HS-27A (cell line): ENCODE measurements around the gene AHNAK2.

Experiments
- DNase-seq: peaks from one replicate; pipeline ENCODE4 v3.0.0-alpha.2; 2012; ENCODE audit warnings: low read depth, missing footprints

Gene AHNAK2

GRCh38 chr14:104986487-104987164 is 8.5 kb upstream of the AHNAK2 start:
- DNase-seq = no peak

- DNase-seq = peak; percentile 59
Measured at GRCh38 chr14:104985675-104986486, 7.7 kb upstream of the AHNAK2 start, which contains the start of gene CLBA1. CLBA1 (plus strand) TSS chr14:104985788; CDS start chr14:104986432, 644 bp downstream.

GRCh38 chr14:104984056-104984894 is 6.1 kb upstream of the AHNAK2 start:
- DNase-seq = no peak

GRCh38 chr14:104983231-104983721 is 5.1 kb upstream of the AHNAK2 start:
- no peak for DNase-seq

- DNase-seq = no peak
Measured at GRCh38 chr14:104982548-104983230, 4.5 kb upstream of the AHNAK2 start.

- no peak for DNase-seq
Measured at GRCh38 chr14:104981699-104982541, 3.7 kb upstream of the AHNAK2 start.

GRCh38 chr14:104980611-104981531 is 2.7 kb upstream of the AHNAK2 start:
- no peak for DNase-seq

GRCh38 chr14:104979758-104980610 is 1.8 kb upstream of the AHNAK2 start:
- DNase-seq = no peak

- DNase-seq = no peak
Measured at GRCh38 chr14:104978746-104979691, 845 bp upstream of the AHNAK2 start.

- no peak for DNase-seq
Measured at GRCh38 chr14:104977008-104977680, 1.0 kb downstream of the AHNAK2 start.

- peak; percentile 51 for DNase-seq
Measured at GRCh38 chr14:104976198-104977007, 1.8 kb downstream of the AHNAK2 start.

GRCh38 chr14:104975481-104976197 is 2.5 kb downstream of the AHNAK2 start:
- no peak for DNase-seq

GRCh38 chr14:104974665-104975390 is 3.3 kb downstream of the AHNAK2 start:
- no peak for DNase-seq

- no peak for DNase-seq
Measured at GRCh38 chr14:104974146-104974541, 4.0 kb downstream of the AHNAK2 start.
